ENCODE results near the gene MAS1. TPM values are rescaled to one million over a fixed set of nuclear protein-coding genes. Genes with fewer than 3 reads are reported as not detected.
A peak's percentile ranks its signal among the peaks of the same experiment; 100 is the strongest.

Gene MAS1
- polyA plus RNA-seq, 1 of the 3 experiments (the other 2 are of a cell fraction), result not detected

DNA sequence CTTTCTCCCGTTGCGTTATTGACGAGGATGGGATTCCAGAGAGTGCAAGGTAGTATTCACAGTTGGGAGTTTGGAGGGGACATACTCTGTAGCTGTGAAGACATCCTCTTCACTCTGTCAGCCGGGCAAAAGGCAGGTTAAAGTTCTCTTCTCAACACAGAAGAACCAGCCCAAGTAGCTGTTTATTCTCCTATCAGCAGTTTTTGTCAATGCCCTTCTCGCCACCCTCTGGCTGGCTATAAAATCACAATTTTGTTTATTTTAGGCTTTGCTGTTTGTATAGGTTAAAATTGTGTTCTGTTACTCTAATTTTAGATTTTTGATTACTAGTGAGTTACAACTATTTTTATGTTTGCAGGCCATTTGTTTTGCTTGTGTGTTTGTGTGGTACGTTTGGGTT, 37.9 kb upstream of the MAS1 start:
- TF ChIP-seq, protein P1, sequence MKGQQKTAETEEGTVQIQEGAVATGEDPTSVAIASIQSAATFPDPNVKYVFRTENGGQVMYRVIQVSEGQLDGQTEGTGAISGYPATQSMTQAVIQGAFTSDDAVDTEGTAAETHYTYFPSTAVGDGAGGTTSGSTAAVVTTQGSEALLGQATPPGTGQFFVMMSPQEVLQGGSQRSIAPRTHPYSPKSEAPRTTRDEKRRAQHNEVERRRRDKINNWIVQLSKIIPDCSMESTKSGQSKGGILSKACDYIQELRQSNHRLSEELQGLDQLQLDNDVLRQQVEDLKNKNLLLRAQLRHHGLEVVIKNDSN (IDR thresholded peaks at IDR 0.05; ENCODE audit: borderline replicate concordance, low read depth), result no peak
- TF ChIP-seq ELF1 (IDR thresholded peaks at IDR 0.05), result no peak
- no peak for TF ChIP-seq NFIC (IDR thresholded peaks at IDR 0.05; ENCODE audit: borderline replicate concordance)
- peak; percentile 61 for TF ChIP-seq RAD21 (IDR thresholded peaks at IDR 0.05; ENCODE audit: low read length)
- TF ChIP-seq SMC3 (IDR thresholded peaks at IDR 0.05; ENCODE audit: low read depth, low read length), result peak; percentile 22; the same call in 1 of the 2 replicates
- TF ChIP-seq RFX5 (IDR thresholded peaks at IDR 0.05; ENCODE audit: low read length), result no peak
- no peak for TF ChIP-seq NRF1 (IDR thresholded peaks at IDR 0.05; ENCODE audit: low read depth, low read length)
- TF ChIP-seq EZH2phosphoT487 (IDR thresholded peaks at IDR 0.05; ENCODE audit: borderline replicate concordance, low read depth), result no peak
- TF ChIP-seq, protein P2, sequence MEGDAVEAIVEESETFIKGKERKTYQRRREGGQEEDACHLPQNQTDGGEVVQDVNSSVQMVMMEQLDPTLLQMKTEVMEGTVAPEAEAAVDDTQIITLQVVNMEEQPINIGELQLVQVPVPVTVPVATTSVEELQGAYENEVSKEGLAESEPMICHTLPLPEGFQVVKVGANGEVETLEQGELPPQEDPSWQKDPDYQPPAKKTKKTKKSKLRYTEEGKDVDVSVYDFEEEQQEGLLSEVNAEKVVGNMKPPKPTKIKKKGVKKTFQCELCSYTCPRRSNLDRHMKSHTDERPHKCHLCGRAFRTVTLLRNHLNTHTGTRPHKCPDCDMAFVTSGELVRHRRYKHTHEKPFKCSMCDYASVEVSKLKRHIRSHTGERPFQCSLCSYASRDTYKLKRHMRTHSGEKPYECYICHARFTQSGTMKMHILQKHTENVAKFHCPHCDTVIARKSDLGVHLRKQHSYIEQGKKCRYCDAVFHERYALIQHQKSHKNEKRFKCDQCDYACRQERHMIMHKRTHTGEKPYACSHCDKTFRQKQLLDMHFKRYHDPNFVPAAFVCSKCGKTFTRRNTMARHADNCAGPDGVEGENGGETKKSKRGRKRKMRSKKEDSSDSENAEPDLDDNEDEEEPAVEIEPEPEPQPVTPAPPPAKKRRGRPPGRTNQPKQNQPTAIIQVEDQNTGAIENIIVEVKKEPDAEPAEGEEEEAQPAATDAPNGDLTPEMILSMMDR (IDR thresholded peaks at IDR 0.05), result peak; percentile 44
- no peak for TF ChIP-seq FOSL2 (IDR thresholded peaks at IDR 0.05; ENCODE audit: borderline replicate concordance, low read depth)
- TF ChIP-seq FOXM1 (IDR thresholded peaks at IDR 0.05; ENCODE audit: low read depth), result no peak
- TF ChIP-seq TCF12 (IDR thresholded peaks at IDR 0.05), result no peak
- TF ChIP-seq GATA2 (CRISPR knock-in tag; IDR thresholded peaks at IDR 0.05), result no peak
- TF ChIP-seq, protein P3, sequence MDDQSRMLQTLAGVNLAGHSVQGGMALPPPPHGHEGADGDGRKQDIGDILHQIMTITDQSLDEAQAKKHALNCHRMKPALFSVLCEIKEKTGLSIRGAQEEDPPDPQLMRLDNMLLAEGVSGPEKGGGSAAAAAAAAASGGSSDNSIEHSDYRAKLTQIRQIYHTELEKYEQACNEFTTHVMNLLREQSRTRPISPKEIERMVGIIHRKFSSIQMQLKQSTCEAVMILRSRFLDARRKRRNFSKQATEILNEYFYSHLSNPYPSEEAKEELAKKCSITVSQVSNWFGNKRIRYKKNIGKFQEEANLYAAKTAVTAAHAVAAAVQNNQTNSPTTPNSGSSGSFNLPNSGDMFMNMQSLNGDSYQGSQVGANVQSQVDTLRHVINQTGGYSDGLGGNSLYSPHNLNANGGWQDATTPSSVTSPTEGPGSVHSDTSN (IDR thresholded peaks at IDR 0.05), result no peak
- TF ChIP-seq, protein P4, sequence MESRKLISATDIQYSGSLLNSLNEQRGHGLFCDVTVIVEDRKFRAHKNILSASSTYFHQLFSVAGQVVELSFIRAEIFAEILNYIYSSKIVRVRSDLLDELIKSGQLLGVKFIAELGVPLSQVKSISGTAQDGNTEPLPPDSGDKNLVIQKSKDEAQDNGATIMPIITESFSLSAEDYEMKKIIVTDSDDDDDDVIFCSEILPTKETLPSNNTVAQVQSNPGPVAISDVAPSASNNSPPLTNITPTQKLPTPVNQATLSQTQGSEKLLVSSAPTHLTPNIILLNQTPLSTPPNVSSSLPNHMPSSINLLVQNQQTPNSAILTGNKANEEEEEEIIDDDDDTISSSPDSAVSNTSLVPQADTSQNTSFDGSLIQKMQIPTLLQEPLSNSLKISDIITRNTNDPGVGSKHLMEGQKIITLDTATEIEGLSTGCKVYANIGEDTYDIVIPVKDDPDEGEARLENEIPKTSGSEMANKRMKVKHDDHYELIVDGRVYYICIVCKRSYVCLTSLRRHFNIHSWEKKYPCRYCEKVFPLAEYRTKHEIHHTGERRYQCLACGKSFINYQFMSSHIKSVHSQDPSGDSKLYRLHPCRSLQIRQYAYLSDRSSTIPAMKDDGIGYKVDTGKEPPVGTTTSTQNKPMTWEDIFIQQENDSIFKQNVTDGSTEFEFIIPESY (IDR thresholded peaks at IDR 0.05; ENCODE audit: borderline replicate concordance, low read depth), result no peak
- no peaks in the 10 kb centered on the region for H3K4me1 ChIP-seq (ENCODE audit: control insufficient read depth in 1 of 2, insufficient read depth in 2 of 2, low read depth in 1 of 2, low read length in 1 of 2)
- no peak for DNase-seq
- no peaks in the 10 kb centered on the region for H3F3A ChIP-seq (replicated peaks; ENCODE audit: insufficient read depth)
- H3K27ac ChIP-seq (ENCODE audit: low read depth in 2 of 2, low read length in 1 of 2), result no peak overlapping the region
- H3K9me2 ChIP-seq, result no peaks in the 10 kb centered on the region
- peaks cover 4% of the 10 kb centered on the region for H3K27me3 ChIP-seq (ENCODE audit: insufficient read depth)
- H3K4me2 ChIP-seq, result no peak overlapping the region
- no peak overlapping the region for H3K4me3 ChIP-seq (ENCODE audit: low read depth in 2 of 2, low read length in 1 of 2)
- no peaks in the 10 kb centered on the region for H3K79me2 ChIP-seq (ENCODE audit: insufficient read depth)
- 10% methylated on average over 6 of the region's 6 CpGs for WGBS (ENCODE audit: low lambda C conversion rate)
- no peak overlapping the region for H3K9ac ChIP-seq
- H3K9me3 ChIP-seq, result 0 out of 2 replicates have a peak, but pooled peaks cover 7% of the 10 kb centered on the region
- H3K36me3 ChIP-seq (replicated peaks in 1 of 2; ENCODE audit: control insufficient read depth in 1 of 2, insufficient read depth in 2 of 2, low read length in 1 of 2), result peaks cover 0 to 5% of the 10 kb centered on the region in 2 experiments
- ChIA-PET POLR2A (no interaction called here), CTCF (interaction anchor here (0.9 to 4.3 kb wide), 5 partner anchors 10 to 162 kb away, joined by 3 to 18 read pairs (median 4); no protein-coding TSS in a partner anchor)
- H4K20me1 ChIP-seq (ENCODE audit: insufficient read depth), result no peaks in the 10 kb centered on the region
- peak overlapping the region; percentile 48; the same call in 1 of the 2 replicates for H2AFZ ChIP-seq (ENCODE audit: low read depth)
